Type B pancreatic cell (in vitro differentiated cells): ENCODE measurements around the gene ETDA. TPM values are rescaled to one million over a fixed set of nuclear protein-coding genes. Genes with fewer than 3 reads are reported as not detected.

Source experiments
- DNase-seq: peaks from one replicate; pipeline ENCODE4 v3.0.0; 2021; ENCODE audit warnings: mixed read lengths; ENCODE audit not compliant: unreplicated experiment; ENCODE audit errors: extremely low spot score
- H3K27ac Mint-ChIP-seq: 2 replicates; pipeline ENCODE4 v1.8.0; 2021; ENCODE audit warnings: mild to moderate bottlenecking, mixed read lengths
- H3K27me3 Mint-ChIP-seq: 2 replicates; pipeline ENCODE4 v1.8.0; 2021; ENCODE audit warnings: mixed read lengths
- H3K36me3 Mint-ChIP-seq: 2 replicates; pipeline ENCODE4 v1.8.0; 2021; ENCODE audit warnings: mixed read lengths
- H3K4me1 Mint-ChIP-seq: one replicate; pipeline ENCODE4 v1.8.0; 2021; ENCODE audit warnings: mixed read lengths; ENCODE audit not compliant: unreplicated experiment
- H3K4me3 Mint-ChIP-seq: 2 replicates; pipeline ENCODE4 v1.8.0; 2021; ENCODE audit warnings: mild to moderate bottlenecking, mixed read lengths
- H3K9me3 Mint-ChIP-seq: 2 replicates; pipeline ENCODE4 v1.8.0; 2021; ENCODE audit warnings: mixed read lengths
- total RNA-seq: library from RNA; stranded (reverse); gene quantifications from 2 replicates; pipeline ENCODE4 v1.2.1, GENCODE V29; 2021; ENCODE audit warnings: low replicate concordance
- TF ChIP-seq, protein P1 (sequence below): fragments of 200-600 bp; sonication (generic); conservative IDR thresholded peaks from 2 replicates; pipeline ENCODE4 v1.5.0; 2021; ENCODE audit warnings: antibody characterized with exemption, mild to moderate bottlenecking

Gene ETDA
- total RNA-seq, 1 donor from 2014 or later: not detected

DNA sequence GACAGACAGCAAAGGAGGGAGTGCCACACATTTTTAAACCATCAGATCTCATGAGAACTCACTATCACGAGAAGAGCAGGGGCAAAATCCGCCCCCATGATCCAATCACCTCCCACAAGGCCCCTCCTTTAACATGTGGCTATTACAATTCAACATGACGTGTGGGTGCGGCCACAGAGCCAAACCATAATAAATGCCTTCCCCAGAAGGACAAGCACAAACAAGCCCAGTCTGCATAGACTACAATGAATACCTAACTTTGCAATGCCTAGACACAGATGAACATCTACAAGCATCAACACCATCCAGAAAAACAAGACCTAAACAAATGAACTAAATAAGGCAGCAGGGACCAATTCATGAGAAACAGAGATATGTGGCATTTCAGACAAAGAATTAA lies 12.3 kb downstream of the ETDA start:
- no peak for DNase-seq

GRCh38 chrX:135273162-135273561 lies 21.3 kb downstream of the ETDA start:
- Mint-ChIP-seq H3K4me1 (no peaks in the 10 kb centered on the region), H3K36me3 (no peaks in the 10 kb centered on the region), H3K27ac (no peak overlapping the region), H3K4me3 (no peak overlapping the region), H3K27me3 (no peaks in the 10 kb centered on the region), H3K9me3 (peaks cover 8% of the 10 kb centered on the region)
- no peak for DNase-seq
- TF ChIP-seq, protein P1, sequence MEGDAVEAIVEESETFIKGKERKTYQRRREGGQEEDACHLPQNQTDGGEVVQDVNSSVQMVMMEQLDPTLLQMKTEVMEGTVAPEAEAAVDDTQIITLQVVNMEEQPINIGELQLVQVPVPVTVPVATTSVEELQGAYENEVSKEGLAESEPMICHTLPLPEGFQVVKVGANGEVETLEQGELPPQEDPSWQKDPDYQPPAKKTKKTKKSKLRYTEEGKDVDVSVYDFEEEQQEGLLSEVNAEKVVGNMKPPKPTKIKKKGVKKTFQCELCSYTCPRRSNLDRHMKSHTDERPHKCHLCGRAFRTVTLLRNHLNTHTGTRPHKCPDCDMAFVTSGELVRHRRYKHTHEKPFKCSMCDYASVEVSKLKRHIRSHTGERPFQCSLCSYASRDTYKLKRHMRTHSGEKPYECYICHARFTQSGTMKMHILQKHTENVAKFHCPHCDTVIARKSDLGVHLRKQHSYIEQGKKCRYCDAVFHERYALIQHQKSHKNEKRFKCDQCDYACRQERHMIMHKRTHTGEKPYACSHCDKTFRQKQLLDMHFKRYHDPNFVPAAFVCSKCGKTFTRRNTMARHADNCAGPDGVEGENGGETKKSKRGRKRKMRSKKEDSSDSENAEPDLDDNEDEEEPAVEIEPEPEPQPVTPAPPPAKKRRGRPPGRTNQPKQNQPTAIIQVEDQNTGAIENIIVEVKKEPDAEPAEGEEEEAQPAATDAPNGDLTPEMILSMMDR: no peak

More for the DNA sequence above, 12.3 kb downstream of the ETDA start:
- no peaks in the 10 kb centered on the region for H3K27me3 Mint-ChIP-seq
- peaks cover 3% of the 10 kb centered on the region for H3K36me3 Mint-ChIP-seq
- TF ChIP-seq, protein P1: no peak
- H3K4me3 Mint-ChIP-seq: no peak overlapping the region
- H3K9me3 Mint-ChIP-seq: peaks cover 9% of the 10 kb centered on the region
- peak overlapping the region; percentile 21 for H3K27ac Mint-ChIP-seq
- no peaks in the 10 kb centered on the region for H3K4me1 Mint-ChIP-seq

DNA sequence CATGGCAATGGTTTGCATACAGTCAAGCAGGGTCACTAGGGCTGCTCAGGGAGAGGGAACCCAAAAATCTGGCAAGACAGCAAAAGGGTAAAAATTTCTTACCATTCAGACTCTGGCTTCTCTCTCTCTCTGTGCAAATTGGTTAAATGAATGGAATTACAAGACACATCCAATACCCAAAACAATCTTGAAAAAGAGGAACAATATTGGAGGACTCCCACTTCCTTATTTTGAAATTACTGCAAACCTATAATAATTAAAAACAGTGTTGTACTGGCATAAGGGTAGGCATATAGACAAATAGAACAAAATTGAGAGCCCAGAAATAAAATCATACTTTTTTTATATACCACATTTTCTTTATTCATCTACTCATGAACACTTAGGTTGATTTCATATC lies 24.1 kb downstream of the ETDA start:
- TF ChIP-seq, protein P1: no peak
- no peak overlapping the region for H3K4me3 Mint-ChIP-seq
- H3K27me3 Mint-ChIP-seq: no peaks in the 10 kb centered on the region
- H3K9me3 Mint-ChIP-seq: peaks cover 22% of the 10 kb centered on the region
- no peaks in the 10 kb centered on the region for H3K4me1 Mint-ChIP-seq
- no peak overlapping the region for H3K27ac Mint-ChIP-seq
- no peaks in the 10 kb centered on the region for H3K36me3 Mint-ChIP-seq
- DNase-seq: no peak

- TF ChIP-seq, protein P1: no peak
- Mint-ChIP-seq H3K27me3 (no peaks in the 10 kb centered on the region), H3K27ac (no peak overlapping the region), H3K4me3 (no peak overlapping the region), H3K9me3 (peaks cover 23% of the 10 kb centered on the region), H3K4me1 (no peaks in the 10 kb centered on the region), H3K36me3 (peaks cover 20% of the 10 kb centered on the region)
- DNase-seq: no peak
These were observed 35.5 kb downstream of the ETDA start for GRCh38 chrX:135287266-135287823.

GRCh38 chrX:135295238-135295943 lies 43.5 kb downstream of the ETDA start:
- Mint-ChIP-seq H3K27ac (no peak overlapping the region), H3K4me3 (peak overlapping the region; percentile 77), H3K27me3 (no peaks in the 10 kb centered on the region), H3K36me3 (peaks cover 12% of the 10 kb centered on the region), H3K9me3 (peaks cover 5% of the 10 kb centered on the region), H3K4me1 (no peaks in the 10 kb centered on the region)
- DNase-seq: no peak
- TF ChIP-seq, protein P1: peak; percentile 57
